Measurements from ENCODE around the gene MCTP1.
"Not testable (repeated sequence)": the region's sequence is repeated elsewhere in the genome, so short reads cannot be mapped to it uniquely, and the experiment has no call there.

The MCTP1 gene

DNA sequence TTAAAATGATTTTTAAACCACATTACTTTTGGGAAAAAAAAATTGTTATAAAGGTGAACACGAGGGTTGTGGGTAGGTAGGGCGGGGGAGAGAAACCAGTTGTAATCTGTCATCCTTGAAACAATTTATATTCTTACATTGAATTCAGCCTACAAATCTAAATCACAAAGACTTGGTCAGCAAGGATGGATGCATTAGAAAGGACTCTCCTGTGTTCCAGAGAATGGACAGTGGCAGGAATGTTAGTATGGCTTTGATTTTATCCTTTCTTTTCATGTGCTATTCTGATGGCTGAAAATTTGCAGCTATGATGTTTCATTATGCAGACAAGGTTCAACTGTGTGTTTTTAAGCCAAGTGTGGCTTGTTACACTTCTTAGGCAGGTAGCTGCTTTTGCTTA is 431.8 kb downstream of the MCTP1 start:
- DNase-seq: no peak

DNA sequence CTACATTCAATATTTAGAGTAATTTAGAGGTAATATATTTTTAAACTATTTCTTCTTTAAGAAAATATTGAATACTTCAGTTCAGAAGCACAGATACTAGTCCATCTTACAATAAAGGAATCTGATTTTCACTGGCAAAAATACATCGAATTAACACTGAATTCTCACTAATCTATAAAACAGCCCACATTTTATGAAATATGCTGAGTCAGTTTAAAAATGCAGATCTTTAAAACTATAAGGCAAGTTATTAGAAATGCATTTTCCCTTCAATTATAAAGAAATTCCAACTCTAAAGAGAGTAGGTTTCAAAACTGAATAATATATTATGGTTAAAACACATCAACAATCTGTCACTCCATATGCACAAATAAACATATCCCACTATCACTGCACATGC is 433.9 kb downstream of the MCTP1 start:
- DNase-seq: no peak

DNA sequence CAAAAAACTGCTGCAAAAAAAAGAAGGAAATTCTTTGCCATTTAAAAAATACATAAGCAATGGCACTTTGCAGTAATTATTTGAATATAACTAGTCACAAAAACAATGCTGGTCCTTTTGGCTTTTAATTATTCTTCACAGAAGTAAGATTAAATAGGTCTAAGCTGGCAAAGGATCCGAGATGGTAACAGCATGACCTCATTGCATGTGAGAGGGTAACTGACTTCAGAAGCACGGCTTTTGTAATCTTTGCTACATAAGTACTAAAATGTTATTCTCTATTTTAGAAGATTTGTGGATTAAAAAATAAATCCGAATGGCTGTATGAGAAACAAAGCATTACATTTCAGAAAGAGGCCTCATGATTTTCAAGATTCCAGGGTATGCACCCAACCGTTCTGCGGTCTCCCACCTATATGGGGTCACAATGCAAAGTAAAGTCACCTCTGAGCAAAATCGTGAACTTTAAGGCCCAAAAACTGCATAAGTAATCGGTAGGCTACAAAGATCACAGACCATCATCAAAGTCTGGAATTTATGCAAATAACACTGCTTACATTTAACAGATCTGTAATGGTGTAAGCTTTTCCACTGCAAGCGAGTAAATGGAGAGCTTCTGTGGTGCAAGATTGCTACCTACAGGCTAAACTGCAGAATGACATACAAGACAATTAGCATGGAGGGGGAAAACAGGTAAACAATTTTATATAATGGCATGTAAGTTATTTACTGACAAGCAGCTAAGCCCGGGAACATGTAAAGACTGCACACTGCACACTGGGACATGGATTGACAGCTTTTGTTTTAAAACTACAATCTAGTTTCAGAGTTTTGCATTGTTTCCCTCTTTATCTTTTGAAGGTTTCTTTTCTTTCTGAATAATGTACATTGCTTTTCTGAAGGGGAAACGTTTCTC is 434.8 kb downstream of the MCTP1 start:
- no peak for DNase-seq

DNA sequence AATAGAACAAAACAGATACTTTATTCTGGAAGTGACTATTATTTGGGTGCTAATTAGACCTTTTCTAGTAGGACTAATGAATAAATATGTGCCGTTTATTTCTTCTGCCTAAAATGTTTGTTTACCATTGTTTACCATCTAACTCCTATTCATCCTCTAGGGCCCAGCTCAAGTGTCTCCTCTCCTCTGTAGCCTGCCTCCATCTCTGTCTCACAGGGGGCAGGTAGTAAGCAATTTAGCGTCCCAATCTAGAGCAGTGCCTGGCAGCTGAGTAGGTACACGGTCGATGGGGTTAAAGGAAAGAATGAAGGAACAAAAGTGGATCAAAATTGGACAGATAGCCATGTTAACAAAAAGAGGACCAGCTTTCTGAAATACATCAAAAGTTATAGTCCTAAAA is 435.6 kb downstream of the MCTP1 start:
- DNase-seq: no peak

DNA sequence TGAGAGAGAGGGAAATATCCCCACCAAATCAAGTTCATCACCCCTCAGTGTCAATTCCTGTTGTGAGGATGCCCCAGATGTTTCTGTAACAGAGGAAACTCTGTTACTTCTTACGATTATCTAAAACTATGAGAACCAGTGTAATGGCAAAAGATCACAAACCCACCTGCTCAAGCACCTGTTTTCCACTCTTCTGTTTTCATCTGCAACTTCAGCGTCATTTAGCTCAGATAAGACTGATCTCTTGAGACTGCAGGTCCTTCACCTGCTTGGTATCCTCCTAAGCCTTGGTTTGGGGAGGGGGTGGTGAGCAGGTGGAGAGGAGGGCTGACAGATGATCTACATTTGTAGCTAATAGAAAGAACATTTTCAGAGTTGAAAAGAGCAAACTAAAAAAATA is 437.2 kb downstream of the MCTP1 start:
- no peak for DNase-seq

DNA sequence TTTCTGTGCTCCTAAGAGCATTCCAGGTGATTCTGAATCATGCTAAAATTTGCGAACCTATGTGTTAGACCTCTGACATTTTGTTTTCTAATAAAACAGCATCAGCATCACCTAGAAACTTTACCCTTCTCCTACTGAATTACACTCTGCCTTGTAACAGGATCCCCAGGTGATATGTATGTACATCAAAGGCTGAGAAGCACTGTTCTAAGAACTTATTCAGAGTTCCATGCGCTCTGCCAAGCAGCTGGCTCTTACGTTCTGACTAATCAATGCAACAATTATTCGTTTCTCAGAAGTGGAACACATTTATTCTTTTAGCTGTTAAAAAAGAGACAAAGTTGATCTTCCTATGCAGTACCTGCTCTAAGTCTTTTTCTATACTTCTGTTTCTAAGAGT is 437.9 kb downstream of the MCTP1 start:
- DNase-seq: no peak

DNA sequence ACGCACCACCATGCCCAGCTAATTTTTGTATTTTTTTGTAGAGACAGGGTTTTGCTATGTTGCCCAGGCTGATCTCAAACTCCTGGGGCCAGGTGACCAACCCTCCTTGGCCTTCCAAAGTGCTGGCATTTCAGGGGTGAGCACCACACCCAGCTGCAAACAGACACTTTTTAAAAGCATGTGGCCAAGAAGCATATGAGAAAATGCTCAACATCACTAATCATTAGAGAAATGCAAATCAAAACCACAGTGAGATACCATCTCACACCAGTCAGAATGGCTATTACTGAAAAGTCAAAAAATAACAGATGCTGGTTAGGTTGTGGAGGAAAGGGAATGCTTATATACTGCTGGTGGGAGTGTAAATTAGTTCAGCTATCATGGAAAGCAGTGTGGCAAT is 439.2 kb downstream of the MCTP1 start:
- DNase-seq: not testable (repeated sequence)

DNA sequence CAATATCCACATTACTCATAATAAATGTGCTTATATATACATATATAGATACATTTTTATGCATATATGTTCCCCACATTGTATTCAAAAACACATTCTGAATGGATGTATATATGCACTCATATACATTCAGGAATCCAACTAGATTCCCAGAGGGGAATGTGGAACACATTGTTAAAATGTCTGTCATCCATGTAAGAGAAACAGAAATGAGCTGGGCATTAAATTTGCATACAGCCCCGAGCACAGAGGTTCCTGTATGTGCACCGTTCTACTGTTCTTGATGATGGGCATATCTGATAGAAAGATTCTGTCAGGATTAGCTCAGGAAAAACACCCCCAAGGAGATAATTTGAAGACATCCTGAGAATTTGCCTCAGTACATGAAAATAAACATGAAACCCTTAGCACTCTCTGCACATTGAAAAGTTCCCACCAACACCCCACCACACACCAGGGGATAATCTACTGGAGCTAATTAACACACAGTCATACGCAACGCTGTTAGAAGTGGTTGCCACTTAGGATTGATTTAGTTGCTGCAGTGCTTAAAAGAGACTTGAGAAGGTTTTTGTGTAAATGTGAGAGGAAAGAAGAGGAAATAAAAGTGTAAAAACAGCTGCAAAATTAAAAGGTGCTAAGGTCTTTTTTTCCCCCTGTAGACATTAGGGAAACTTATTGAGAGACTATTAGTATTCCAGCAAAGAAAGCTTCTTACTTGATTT is 443.1 kb downstream of the MCTP1 start:
- no peak for DNase-seq

DNA sequence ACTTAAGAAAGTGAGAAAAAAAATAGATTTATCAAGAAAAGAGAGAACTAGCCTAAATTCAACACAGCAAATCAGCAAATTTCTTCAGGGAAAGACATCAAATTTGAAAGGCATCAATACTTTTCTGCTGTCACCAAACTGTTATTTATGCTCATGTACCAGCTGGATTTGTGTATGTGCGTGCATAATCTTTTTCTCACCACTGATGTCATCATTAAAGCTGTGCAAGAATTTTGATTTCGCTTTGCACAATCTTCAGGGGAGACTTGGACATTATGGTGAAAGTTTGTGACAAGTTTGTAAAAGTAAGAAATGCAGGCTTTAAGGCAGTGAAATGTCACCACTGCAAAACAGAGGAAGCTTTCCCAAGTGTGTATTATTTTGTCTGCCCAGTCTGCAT is 451.0 kb downstream of the MCTP1 start:
- no peak for DNase-seq

DNA sequence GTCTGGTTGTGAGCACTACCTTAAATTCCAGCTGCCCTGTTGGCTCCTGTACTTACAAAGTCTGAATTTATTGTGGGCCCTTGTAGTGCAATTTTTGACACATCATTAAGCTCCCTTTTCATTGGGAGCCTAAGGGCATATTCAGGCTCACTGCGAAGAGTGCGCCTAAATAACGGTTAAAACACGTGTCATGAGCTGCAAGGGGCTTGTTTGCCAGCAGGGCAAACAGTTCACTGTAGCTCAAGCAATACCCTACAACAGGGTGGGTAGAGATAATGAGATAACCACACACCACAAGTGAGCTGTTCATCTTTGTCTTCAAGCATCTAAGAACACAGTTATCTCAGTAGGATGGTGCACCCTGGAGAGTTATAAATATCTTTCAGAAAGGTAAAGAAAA is 452.2 kb downstream of the MCTP1 start:
- DNase-seq: no peak

DNA sequence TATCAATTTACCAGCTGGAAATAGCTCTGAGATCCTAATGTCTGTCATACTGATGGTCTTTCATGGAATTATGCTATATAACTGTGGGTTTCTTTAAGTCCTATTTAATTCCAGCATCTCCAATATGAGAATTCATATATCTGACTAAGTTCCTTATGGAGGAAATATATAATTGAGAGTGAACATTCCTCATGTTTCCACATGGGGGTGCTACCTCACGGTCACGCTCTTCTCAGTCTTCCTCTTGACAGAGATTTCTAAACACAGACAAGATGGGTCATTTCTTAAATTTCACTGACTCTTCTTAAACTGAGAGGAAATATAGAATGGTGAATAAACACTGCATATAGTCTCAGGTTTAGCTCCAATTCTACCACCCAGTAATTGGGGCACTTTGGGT is 454.4 kb downstream of the MCTP1 start:
- no peak for DNase-seq

DNA sequence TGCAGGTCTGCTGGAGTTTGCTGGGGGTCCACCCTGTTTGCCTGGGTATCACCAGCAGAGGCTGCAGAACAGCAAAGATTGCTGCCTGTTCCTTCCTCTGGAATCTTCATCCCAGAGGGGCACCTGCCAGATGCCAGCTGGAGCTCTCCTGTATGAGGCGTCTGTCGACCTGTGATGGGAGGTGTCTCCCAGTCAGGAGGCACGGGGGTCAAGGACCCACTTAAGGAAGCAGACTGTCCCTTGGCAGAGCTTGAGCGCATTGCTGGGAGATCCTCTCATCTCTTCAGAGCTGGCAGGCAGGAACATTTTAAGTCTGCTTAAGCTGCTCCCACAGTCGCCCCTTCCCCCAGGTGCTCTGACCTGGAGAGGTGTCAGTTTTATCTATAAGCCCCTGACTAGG is 456.7 kb downstream of the MCTP1 start:
- not testable (repeated sequence) for DNase-seq

DNA sequence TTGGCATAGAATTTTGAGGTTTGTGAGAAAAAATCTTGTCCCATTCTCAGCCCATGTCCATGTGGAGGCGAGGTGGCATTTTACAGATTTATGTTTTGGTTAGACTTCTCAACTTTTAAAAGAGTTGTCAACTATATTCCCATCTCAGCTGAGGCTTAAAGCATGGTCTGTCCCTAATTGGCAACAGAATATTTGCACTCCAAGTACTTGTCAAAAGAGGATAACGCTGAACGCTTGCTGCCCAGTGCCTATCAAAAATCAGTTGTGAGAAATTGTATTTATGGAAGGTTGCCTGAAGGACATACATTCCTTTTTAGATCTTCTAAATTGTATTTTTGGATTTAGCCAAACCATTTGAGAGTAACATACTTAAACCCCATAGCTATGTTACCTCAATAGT is 464.4 kb downstream of the MCTP1 start:
- DNase-seq: no peak

DNA sequence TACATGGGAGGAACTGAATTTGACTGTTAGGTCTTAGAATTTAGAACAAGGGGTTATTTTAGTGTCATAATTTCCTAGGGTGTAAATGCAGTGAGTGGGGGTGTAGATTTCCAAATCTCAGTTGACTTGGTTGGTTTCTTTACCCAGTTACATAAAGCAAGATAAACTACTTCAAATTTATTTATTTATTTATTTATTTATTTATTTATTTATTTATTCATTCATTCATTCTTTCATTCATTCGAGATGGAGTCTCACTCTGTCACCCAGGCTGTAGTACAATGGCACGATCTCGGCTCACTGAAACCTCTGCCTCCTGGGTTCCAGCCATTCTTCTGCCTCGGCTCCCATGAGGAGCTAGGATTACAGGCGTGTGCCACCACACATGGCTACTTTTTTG is 466.0 kb downstream of the MCTP1 start:
- DNase-seq: no peak

DNA sequence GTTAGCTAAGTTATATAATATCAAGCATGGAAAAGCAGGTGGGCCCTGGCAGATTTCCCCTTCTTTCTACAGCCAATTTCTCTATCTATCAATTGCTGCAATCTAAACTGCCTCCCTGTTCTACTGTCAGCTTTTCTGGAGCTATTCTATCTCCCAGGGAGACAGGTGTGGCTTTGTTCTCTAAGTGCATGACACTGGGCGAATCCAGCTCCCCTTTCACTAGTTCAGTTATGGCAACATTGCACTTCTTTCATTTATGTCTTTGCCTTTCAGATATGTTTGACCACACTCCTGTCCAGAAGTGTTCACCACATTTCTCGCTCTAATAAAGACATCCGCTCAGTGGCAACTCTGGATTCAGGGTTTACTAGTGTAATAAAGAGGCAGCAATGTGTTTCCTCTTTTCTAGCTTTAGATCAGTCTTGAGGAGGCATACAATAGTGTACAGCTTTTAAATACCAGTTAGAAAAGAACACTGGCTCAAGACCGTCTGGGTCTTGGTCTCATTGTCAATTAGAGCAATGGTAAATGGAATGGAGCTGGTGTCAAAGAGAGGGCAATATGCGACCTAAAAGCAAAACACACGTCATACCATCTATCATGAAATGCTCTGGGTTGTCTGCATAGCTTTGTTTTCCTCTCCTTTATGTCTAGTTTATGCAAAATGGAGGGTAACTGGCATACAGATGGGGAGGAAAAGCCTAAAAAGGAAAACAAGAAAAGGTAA is 469.4 kb downstream of the MCTP1 start:
- no peak for DNase-seq

DNA sequence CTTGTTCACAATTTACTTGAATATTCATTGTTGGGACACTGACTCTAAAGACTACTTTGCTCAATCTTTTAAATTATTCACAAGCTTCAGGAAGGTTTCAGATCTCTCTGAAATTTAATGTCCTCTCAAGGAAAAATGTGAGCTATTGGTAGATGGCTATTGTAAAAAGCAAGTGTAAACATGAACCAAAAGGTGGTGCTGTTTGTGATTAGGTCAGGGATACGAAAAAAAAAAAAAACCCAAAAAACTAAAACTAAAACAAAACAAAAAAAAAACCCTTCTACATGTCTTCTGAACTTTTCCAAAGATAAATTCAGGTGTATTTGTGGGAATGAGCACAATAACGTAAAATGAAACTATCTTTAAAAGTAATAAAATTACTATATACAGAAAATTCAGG is 472.7 kb downstream of the MCTP1 start:
- no peak for DNase-seq

DNA sequence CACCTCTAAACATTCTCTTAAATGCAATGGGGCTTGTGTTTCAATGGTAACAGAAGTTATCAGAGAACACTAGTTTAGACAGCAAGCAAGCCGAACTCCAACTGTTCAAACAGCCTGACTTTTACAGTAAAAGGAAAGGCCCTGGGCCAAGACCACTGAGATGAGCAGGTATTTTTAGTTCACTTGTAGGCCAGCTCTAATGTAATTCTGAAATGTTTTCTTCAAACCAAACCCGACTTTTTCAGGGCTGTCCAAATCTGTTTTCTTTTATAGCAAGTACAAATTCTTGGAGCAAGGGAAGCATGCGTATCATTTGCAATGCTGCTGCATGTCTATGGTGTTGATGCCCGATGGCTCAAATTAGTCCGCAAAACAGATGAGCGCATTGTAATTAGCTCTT is 473.6 kb downstream of the MCTP1 start:
- no peak for DNase-seq

DNA sequence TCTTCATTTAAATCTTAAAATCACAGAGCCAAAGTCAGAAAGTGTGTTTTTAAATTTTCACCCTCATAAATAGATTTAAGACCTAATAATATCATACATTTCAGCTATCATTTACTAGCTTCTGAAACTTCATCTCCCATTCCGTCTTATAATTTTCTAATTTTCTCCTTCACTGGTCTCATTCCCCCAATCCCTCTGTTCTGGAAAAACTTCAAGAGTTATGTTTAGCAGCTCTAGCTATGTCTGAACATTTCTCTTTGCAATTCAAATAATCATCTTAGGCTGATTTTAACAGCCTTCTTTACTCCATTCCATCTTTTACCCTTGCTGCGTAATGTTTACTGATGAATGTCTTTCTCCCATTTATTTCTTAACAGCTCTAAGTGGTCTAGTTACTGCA is 474.0 kb downstream of the MCTP1 start:
- DNase-seq: no peak

DNA sequence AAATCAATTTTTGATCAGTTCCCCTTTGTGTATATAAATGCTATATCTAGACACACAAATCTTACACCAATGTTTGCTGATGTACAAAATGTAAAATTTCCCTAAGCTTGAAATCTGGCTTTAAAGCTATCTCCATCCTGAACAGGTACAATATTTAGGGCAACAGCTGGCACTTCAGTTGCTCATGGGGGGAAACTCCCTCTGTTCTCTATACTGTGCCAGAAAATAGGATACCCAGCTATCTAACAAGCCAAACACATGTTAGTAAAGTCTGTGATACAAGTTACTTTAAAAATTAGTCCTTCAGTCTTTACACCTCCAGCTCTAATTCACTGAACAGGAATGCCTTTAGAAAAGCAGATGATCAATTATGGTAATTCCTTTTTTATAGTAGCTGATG is 474.6 kb downstream of the MCTP1 start:
- DNase-seq: no peak

DNA sequence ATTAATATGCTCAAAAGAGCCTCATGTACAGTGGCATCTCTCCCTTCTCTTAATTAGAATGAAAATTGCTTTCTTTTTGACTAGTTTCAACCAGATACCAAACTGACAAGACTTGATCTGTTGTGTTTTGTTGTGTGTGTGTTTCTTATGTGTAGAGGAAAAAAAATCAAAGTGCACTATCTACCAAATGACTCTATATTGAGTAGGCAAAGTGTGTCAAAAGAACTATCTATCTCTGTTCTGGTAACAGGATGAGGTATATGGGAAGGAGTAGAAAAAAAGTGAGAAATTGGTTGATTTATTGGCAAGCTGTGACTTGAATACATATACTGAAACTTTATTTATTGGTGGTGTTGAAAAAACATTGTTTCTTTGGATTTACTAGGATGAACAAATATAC is 476.4 kb downstream of the MCTP1 start:
- no peak for DNase-seq

DNA sequence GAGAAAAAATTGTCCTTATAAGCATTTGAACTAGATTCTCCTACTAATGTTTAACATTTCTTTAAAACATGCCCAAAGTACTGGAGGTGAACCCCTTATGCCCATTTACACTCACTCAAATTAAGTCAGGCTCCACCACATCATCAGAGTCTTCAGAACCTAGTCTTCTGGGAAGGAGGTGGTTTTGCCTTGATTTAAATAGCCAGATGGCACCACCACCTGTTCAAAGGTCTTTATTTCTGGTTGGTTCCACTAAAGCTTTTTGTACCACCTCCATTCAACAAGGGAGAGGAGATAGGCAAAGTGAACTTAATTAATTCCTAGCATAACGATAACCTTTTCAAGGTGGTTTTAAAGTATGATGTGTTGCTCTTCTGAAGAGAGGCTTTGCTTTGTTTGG is 476.9 kb downstream of the MCTP1 start:
- DNase-seq: no peak

DNA sequence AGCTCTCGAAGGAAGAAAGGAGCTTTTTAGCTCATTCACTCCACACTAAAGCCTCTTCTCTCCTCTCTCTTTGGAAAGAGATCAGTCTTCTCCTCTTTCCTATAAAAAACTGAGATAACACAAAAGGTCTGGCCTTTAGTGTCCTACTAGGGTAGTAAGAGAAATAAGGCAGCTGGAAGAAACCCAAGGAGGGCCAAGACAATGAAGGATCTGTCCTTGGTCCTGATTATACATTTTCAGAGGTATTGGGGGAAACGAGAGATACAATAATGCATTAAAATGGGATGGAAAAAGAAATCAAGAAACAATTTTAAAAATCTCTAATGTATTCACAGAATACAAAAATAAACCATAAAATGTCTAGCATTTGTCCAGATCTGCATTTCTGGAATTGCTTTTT is 482.4 kb downstream of the MCTP1 start:
- no peak for DNase-seq

DNA sequence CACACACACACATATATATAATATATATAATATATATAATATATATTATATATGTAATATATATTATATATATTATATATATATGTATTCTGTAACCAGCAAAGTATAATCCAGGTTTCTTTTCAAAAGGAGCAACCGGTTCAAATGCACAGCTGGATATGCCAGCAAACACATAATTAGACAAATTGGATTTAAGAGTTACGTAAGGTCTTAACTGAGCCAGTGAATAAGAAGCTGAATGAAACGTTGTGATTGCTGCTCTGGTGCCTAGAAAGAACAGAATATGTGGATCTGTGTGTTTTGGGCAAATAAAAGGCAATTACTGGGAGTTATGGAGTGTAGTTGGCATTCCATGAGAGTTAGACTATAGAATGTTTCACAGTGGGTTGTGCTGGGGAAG is 488.3 kb downstream of the MCTP1 start:
- DNase-seq: no peak

DNA sequence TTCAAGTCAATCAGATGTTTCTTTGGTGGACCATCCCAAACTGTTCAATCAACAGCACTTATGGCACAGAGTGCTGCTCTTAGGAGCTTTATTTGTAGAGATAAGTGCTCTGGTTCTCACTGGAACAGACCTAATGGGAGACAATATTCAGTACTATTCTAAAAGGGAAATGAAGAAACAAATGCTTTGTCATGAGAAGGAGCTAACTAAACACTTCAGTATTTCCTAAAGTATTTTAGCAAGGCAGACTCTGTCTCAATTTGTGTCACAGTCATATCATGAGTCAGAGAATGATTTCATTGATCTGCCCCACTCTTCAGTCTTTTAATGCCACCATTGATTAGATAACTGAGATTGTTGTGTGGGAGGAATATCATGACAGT is 491.1 kb downstream of the MCTP1 start:
- DNase-seq: no peak

Data from activated CD4-positive, alpha-beta T cell treated with anti-CD3 and anti-CD28 coated beads, Interleukin-2, amount 50 U/mL, for 48 hours (primary cell).